SK-N-SH (cell line): ENCODE data around the gene FTCD. TPM values are rescaled to one million over a fixed set of nuclear protein-coding genes. Genes with fewer than 3 reads are reported as not detected.

ENCODE experiments used
- CTCF ChIA-PET: fragments of 300-600, 350-600 bp; formaldehyde crosslinking; extraction: SDS; loops from one replicate; lab custom pipeline; 2021; lab: Yijun Ruan, JAX
- POLR2A ChIA-PET: fragments of 350-600 bp; sonication (Branson Sonifier 250); formaldehyde crosslinking; extraction: SDS; loops from one replicate; lab custom pipeline; 2020; ENCODE audit warnings: antibody characterized with exemption, inconsistent platforms; lab: Yijun Ruan, JAX
- DNase-seq: peaks from one replicate; pipeline ENCODE4 v3.0.0; 2012
- H2AFZ ChIP-seq: fragments of 200-600 bp; sonication (generic); 2 replicates; pipeline ENCODE4 v1.8.1; 2016; ENCODE audit warnings: antibody characterized with exemption, mild to moderate bottlenecking, low read depth
- H3F3A ChIP-seq: fragments of 200-600 bp; sonication (generic); replicated peaks from 2 replicates; pipeline ENCODE3; 2016; ENCODE audit warnings: antibody characterized with exemption, mild to moderate bottlenecking; ENCODE audit not compliant: insufficient read depth
- H3K27ac ChIP-seq, 2 experiments: fragments of 200-500 bp in 1 of 2; fragments of 200-600 bp in 1 of 2; sonication (Bioruptor generic) in 1 of 2; sonication (generic), shearing (Covaris generic) in 1 of 2; 2 replicates each; pipeline versions ENCODE4 v1.5.1 to v1.6.1; 2014 to 2016; ENCODE audit warnings: low read depth in 2 of 2, inconsistent platforms in 1 of 2, low read length in 1 of 2, mild to moderate bottlenecking in 1 of 2, mixed read lengths in 1 of 2
- H3K27me3 ChIP-seq: fragments of 200-600 bp; sonication (generic), shearing (Covaris generic); 2 replicates; pipeline ENCODE4 v1.6.1; 2016; ENCODE audit warnings: mixed run types; ENCODE audit not compliant: insufficient read depth
- H3K36me3 ChIP-seq, 2 experiments: fragments of 200-500 bp in 1 of 2; fragments of 200-600 bp in 1 of 2; sonication (Bioruptor generic) in 1 of 2; sonication (generic) in 1 of 2; replicated peaks in 1 of 2; 2 replicates each; pipeline versions ENCODE3 to v1.5.1; 2014 to 2016; ENCODE audit warnings: low read length in 1 of 2, mild to moderate bottlenecking in 1 of 2; ENCODE audit not compliant: insufficient read depth in 2 of 2, control insufficient read depth in 1 of 2
- H3K4me1 ChIP-seq, 2 experiments: fragments of 200-500 bp in 1 of 2; fragments of 200-600 bp in 1 of 2; sonication (Bioruptor generic) in 1 of 2; sonication (generic), shearing (Covaris generic) in 1 of 2; 2 replicates each; pipeline versions ENCODE4 v1.5.1 to v1.6.1; 2014 to 2016; ENCODE audit warnings: low read depth in 1 of 2, low read length in 1 of 2, mixed run types in 1 of 2; ENCODE audit not compliant: insufficient read depth in 2 of 2, control insufficient read depth in 1 of 2
- H3K4me2 ChIP-seq: fragments of 200-600 bp; sonication (generic), shearing (Covaris generic); 2 replicates; pipeline ENCODE4 v1.6.1; 2017; ENCODE audit warnings: mixed run types
- H3K4me3 ChIP-seq, 2 experiments: fragments of 200-500 bp in 1 of 2; fragments of 200-600 bp in 1 of 2; sonication (Bioruptor generic) in 1 of 2; sonication (generic), shearing (Covaris generic) in 1 of 2; 2 replicates each; pipeline versions ENCODE4 v1.5.1 to v1.8.1; 2014 to 2016; ENCODE audit warnings: low read depth in 2 of 2, inconsistent platforms in 1 of 2, low read length in 1 of 2, mild to moderate bottlenecking in 1 of 2, mixed read lengths in 1 of 2, moderate library complexity in 1 of 2
- H3K79me2 ChIP-seq: fragments of 200-600 bp; sonication (generic); 2 replicates; pipeline ENCODE4 v1.8.1; 2017; ENCODE audit warnings: mild to moderate bottlenecking; ENCODE audit not compliant: insufficient read depth
- H3K9ac ChIP-seq: fragments of 200-600 bp; sonication (generic); 2 replicates; pipeline ENCODE4 v1.6.1; 2017; ENCODE audit warnings: mixed run types
- H3K9me2 ChIP-seq: fragments of 200-600 bp; sonication (generic); 2 replicates; pipeline ENCODE4 v1.6.1; 2017; ENCODE audit warnings: mixed run types
- H3K9me3 ChIP-seq: fragments of 200-600 bp; sonication (generic); 2 replicates; pipeline ENCODE4 v1.6.1; 2017; ENCODE audit warnings: mixed run types, mild to moderate bottlenecking, moderate library complexity
- H4K20me1 ChIP-seq: fragments of 200-600 bp; sonication (generic); 2 replicates; pipeline ENCODE4 v1.6.1; 2017; ENCODE audit warnings: mild to moderate bottlenecking, mixed run types; ENCODE audit not compliant: insufficient read depth
- CHD2 ChIP-seq: fragments of 150-350 bp; IDR thresholded peaks from 2 replicates; pipeline ENCODE4 v1.6.1; 2018; ENCODE audit warnings: low read length; ENCODE audit not compliant: partially characterized antibody
- EP300 ChIP-seq, 2 experiments: IDR thresholded peaks; 2 replicates each; pipeline versions ENCODE4 v1.4.0 to v1.6.1; 2012; ENCODE audit warnings: borderline replicate concordance in 1 of 2, low read depth in 1 of 2, low read length in 1 of 2
- FOSL2 ChIP-seq: IDR thresholded peaks from 2 replicates; pipeline ENCODE4 v1.4.0; 2012; ENCODE audit warnings: low read depth, mild to moderate bottlenecking, moderate library complexity, borderline replicate concordance
- FOXJ3 ChIP-seq: sonication (generic); formaldehyde crosslinking; IDR thresholded peaks from 2 replicates; pipeline ENCODE4 v1.5.1; 2020; ENCODE audit warnings: mild to moderate bottlenecking, missing genetic modification reagents
- FOXM1 ChIP-seq: IDR thresholded peaks from 2 replicates; pipeline ENCODE4 v1.4.0; 2012; ENCODE audit warnings: low read depth, mild to moderate bottlenecking
- GABPA ChIP-seq: IDR thresholded peaks from 2 replicates; pipeline ENCODE4 v1.4.0; 2012; ENCODE audit warnings: low read depth, mild to moderate bottlenecking
- GATA2 ChIP-seq: sonication (generic); formaldehyde crosslinking; IDR thresholded peaks from 2 replicates; pipeline ENCODE4 v1.5.0; 2020; ENCODE audit warnings: mild to moderate bottlenecking, missing genetic modification reagents
- JUND ChIP-seq: IDR thresholded peaks from 2 replicates; pipeline ENCODE4 v1.4.0; 2012
- NRF1 ChIP-seq: IDR thresholded peaks from 2 replicates; pipeline ENCODE4 v1.6.1; 2012; ENCODE audit warnings: low read depth, mild to moderate bottlenecking, low read length
- PBX3 ChIP-seq: IDR thresholded peaks from 2 replicates; pipeline ENCODE4; 2012
- RXRA ChIP-seq: IDR thresholded peaks from 2 replicates; pipeline ENCODE4 v1.4.0; 2012; ENCODE audit warnings: low read depth, mild to moderate bottlenecking, borderline replicate concordance
- SMC3 ChIP-seq: IDR thresholded peaks from 2 replicates; pipeline ENCODE4 v1.6.1; 2012; ENCODE audit warnings: low read depth, low read length, improper control_type of control experiment
- TCF12 ChIP-seq: IDR thresholded peaks from 2 replicates; pipeline ENCODE4 v1.4.0; 2012
- WGBS: methylation state at CpG from one replicate; pipeline ENCODE4 v1.1.6; 2017; ENCODE audit warnings: low lambda C conversion rate; 5-methylcytosine and 5-hydroxymethylcytosine counted together
- polyA plus RNA-seq, 3 experiments: library from polyadenylated mRNA; depleted of rRNA; stranded (reverse); fragments of >200 nt; gene quantifications; 2 replicates each; pipeline ENCODE4 v1.2.3, GENCODE V29; 2012
- TF ChIP-seq, protein P1 (sequence below): fragments of 200-600 bp; sonication (generic); IDR thresholded peaks from 2 replicates; pipeline ENCODE4 v1.6.1; 2017; ENCODE audit warnings: antibody characterized with exemption, mild to moderate bottlenecking, moderate library complexity

FTCD gene
- polyA plus RNA-seq, 1 of the 3 experiments (the other 2 are of a cell fraction) = 0.33 TPM

DNA sequence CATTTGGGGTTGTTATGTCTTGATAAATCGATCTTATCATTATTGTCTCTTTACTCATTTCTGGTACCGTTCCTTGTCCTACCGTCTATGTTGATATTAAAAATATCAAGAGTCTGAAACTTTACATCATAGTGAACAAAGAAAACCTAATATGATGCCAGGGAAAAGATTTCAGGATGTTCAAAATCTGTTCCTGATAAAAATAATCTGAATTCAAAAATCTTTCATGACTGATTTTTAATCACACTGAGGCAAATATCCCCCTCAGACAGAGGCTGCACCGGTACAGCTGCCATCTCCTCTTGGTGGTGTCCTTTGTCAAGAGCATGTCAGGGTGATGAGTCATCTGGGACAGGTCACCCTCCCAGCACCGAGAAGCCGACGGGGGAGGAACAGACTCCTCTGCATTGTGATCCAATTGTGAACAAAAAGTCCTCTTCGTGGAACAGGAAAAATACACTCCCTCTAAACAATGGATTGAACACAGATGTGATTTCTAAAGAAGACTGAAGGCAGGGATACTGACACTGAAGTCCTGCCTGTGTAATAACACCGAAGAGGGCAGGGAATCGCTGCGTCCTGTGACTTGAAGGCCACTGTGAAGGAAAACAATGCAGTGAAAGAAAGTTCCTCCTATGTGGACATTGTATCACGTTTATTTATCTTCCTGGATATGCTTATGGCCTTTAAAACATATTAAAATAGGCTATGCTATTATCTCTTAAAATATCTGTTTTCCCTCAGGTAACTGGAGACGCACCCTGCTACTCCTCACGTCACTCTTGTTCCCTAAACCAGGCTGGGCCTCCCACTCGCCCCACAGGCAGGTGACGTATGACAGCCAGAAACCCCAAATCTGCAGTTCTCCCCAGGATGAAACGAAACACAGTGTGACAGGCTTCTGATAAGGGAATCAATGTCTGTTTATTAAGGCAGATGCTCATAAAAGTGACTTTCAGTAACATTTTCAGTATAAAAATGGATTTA is 33.1 kb upstream of the FTCD start:
- Histone ChIP-seq H3K9ac (peak overlapping the region; percentile 27; the same call in 1 of the 2 replicates), H3K79me2 (no peaks in the 10 kb centered on the region), H3K9me3 (no peaks in the 10 kb centered on the region), H4K20me1 (no peaks in the 10 kb centered on the region), H3F3A (peaks cover 10% of the 10 kb centered on the region), H3K4me1 (peaks cover 20 to 27% of the 10 kb centered on the region in 2 experiments), H3K4me3 (no peak overlapping the region), H3K4me2 (peak overlapping the region; percentile 61), H2AFZ (no peak overlapping the region), H3K27ac (peak overlapping the region; percentile 51 to 89), H3K36me3 (peaks cover 0 to 8% of the 10 kb centered on the region in 2 experiments), H3K9me2 (no peaks in the 10 kb centered on the region), H3K27me3 (no peaks in the 10 kb centered on the region)
- WGBS = 44% methylated on average over 17 of the region's 17 CpGs
- POLR2A ChIA-PET = no interaction called here
- CTCF ChIA-PET = interaction anchor here (0.7 to 2.0 kb wide), 4 partner anchors 12 to 45 kb away, joined by 3 to 6 read pairs (median 4); no protein-coding TSS in a partner anchor
- DNase-seq = peak; percentile 72
- no peak for TF ChIP-seq EP300 (IDR thresholded peaks at IDR 0.05; ENCODE audit: borderline replicate concordance in 1 of 2, low read depth in 1 of 2, low read length in 1 of 2)
- TF ChIP-seq RXRA = no peak
- 0 out of 2 replicates have a peak, but pooled peaks have one; percentile 12 for TF ChIP-seq SMC3
- peak; percentile 73; the same call in 1 of the 2 replicates for TF ChIP-seq FOSL2
- no peak for TF ChIP-seq FOXJ3 (CRISPR knock-in tag)
- no peak for TF ChIP-seq FOXM1
- peak; percentile 14; the same call in 1 of the 2 replicates for TF ChIP-seq GATA2 (CRISPR knock-in tag)
- no peak for TF ChIP-seq CHD2
- TF ChIP-seq JUND = peak; percentile 53; the same call in 1 of the 2 replicates
- TF ChIP-seq, protein P1, sequence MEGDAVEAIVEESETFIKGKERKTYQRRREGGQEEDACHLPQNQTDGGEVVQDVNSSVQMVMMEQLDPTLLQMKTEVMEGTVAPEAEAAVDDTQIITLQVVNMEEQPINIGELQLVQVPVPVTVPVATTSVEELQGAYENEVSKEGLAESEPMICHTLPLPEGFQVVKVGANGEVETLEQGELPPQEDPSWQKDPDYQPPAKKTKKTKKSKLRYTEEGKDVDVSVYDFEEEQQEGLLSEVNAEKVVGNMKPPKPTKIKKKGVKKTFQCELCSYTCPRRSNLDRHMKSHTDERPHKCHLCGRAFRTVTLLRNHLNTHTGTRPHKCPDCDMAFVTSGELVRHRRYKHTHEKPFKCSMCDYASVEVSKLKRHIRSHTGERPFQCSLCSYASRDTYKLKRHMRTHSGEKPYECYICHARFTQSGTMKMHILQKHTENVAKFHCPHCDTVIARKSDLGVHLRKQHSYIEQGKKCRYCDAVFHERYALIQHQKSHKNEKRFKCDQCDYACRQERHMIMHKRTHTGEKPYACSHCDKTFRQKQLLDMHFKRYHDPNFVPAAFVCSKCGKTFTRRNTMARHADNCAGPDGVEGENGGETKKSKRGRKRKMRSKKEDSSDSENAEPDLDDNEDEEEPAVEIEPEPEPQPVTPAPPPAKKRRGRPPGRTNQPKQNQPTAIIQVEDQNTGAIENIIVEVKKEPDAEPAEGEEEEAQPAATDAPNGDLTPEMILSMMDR = no peak
- TF ChIP-seq NRF1 = no peak
- TF ChIP-seq GABPA = no peak
- peak; percentile 61 for TF ChIP-seq PBX3
- TF ChIP-seq TCF12 = peak; percentile 42; the same call in 1 of the 2 replicates
- TF ChIP-seq, all 33 proteins: peak for 6
